ENCODE data around the gene ALG9. TPM values are rescaled to one million over a fixed set of nuclear protein-coding genes. Genes with fewer than 3 reads are reported as not detected.
"Not testable (repeated sequence)": the region's sequence is repeated elsewhere in the genome, so short reads cannot be mapped to it uniquely, and the experiment has no call there.

The ALG9 gene
- total and polyA plus RNA-seq, 2 of the 4 experiments (the other 2 are of a cell fraction), result 20.7 to 35.7 TPM

DNA sequence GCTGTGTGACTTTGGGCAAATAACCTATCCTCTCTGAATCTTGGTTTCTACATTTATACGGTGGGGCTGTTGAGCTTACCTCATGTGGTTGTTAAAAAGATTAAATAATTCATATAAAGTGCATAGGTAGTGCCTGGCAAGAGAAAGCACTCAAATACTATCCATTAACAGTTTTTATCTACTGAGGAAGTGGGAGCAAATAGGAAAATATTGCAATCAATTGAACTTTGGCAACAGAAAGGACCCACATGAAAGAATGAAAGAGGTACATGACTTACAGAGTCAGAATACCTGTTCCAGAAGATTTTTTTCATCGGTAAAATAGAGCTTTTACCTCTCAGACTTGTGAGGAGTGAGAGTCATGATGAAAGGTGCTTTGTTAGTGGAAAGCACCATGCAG is 98.8 kb downstream of the ALG9 start:
- WGBS, 2 experiments (ENCODE audit: extremely low coverage in 2 of 2, insufficient read length in 1 of 2), result 100% methylated on average over 1 of the region's 2 CpGs; no CpG with 5 or more reads in 1 of the 2 experiments
- H2AK5ac ChIP-seq (ENCODE audit: low read depth, low read length), result no peak overlapping the region
- in situ Hi-C loops (cut with MboI; ENCODE audit: low sequenced_read_pairs) (loop anchor here (10.0 kb wide), 2 partner anchors 318 to 488 kb away; no protein-coding TSS in a partner anchor), intact Hi-C loops (cut with micrococcal nuclease) (no loop called here), dilution Hi-C loops (cut with HindIII; ENCODE audit: low sequenced_read_pairs, unreplicated experiment) (no loop called here)
- H3K23ac ChIP-seq (ENCODE audit: low read depth, low read length), result no peak overlapping the region
- no peak overlapping the region for H3K56ac ChIP-seq (ENCODE audit: extremely low read depth, insufficient read depth, low read length)
- no peak overlapping the region for H3K18ac ChIP-seq (ENCODE audit: low read depth, low read length)
- POLR2A ChIA-PET (ENCODE audit: unreplicated experiment), result interaction anchor here (0.6 kb wide), 1 partner anchor 34 kb away, joined by 8 read pairs; no protein-coding TSS in a partner anchor
- H2AFZ ChIP-seq (replicated peaks; ENCODE audit: low read length, poor library complexity), result no peak overlapping the region
- CTCF ChIA-PET, result interaction anchor here (0.7 kb wide), 1 partner anchor 181 kb away, joined by 3 read pairs; no protein-coding TSS in a partner anchor
- no peak overlapping the region for H3K27ac ChIP-seq (ENCODE audit: insufficient read depth, low read length)
- H2AK9ac ChIP-seq (replicated peaks; ENCODE audit: low read depth, low read length, poor library complexity), result no peak overlapping the region
- no peak overlapping the region for H3K4me2 ChIP-seq (ENCODE audit: low read depth, low read length)
- no peaks in the 10 kb centered on the region for H4K20me1 ChIP-seq (ENCODE audit: insufficient read depth, low read length)
- no peak overlapping the region for H3K9ac ChIP-seq (ENCODE audit: low read depth, low read length)
- H3K9me3 ChIP-seq (ENCODE audit: control insufficient read depth, insufficient read depth, low read length), result no peaks in the 10 kb centered on the region
- no peak for ATAC-seq (ENCODE audit: low read depth)
- no peak overlapping the region for H2BK5ac ChIP-seq (ENCODE audit: low read depth, low read length, poor library complexity, severe bottlenecking)
- no peak overlapping the region for H3K4me3 ChIP-seq (ENCODE audit: insufficient read depth, low read depth, low read length)
- no peak overlapping the region for H4K5ac ChIP-seq (ENCODE audit: low read depth, low read length)
- H4K8ac ChIP-seq (ENCODE audit: low read depth in 2 of 2, low read length in 2 of 2), result no peak overlapping the region
- H3K9me1 ChIP-seq (ENCODE audit: insufficient read depth, low read length), result peaks cover 3% of the 10 kb centered on the region; the same call in 1 of the 2 replicates
- no peak overlapping the region for H2BK15ac ChIP-seq (ENCODE audit: low read depth, low read length)
- TF ChIP-seq CHD1 (IDR thresholded peaks at IDR 0.05; ENCODE audit: low read depth, low read length), result no peak
- TF ChIP-seq USF2 (IDR thresholded peaks at IDR 0.05; ENCODE audit: low read depth, low read length), result no peak
- H3K27me3 ChIP-seq (ENCODE audit: control insufficient read depth, insufficient read depth, low read length), result no peaks in the 10 kb centered on the region
- no peaks in the 10 kb centered on the region for H3K79me1 ChIP-seq (ENCODE audit: low read depth in 1 of 2, low read length in 2 of 2)
- no peaks in the 10 kb centered on the region for H3K36me3 ChIP-seq (ENCODE audit: control insufficient read depth, insufficient read depth, low read length)
- H3K4ac ChIP-seq (ENCODE audit: low read depth, low read length), result no peak overlapping the region
- no TSS peak for BruUV-seq (replicated peaks)
- H3K14ac ChIP-seq (replicated peaks; ENCODE audit: low read depth, low read length), result no peak overlapping the region
- peaks cover 4% of the 10 kb centered on the region for H3K4me1 ChIP-seq (ENCODE audit: control insufficient read depth, insufficient read depth, low read length)
- DNase-seq, result no peak
- H2BK120ac ChIP-seq (ENCODE audit: low read depth, low read length), result no peak overlapping the region
- no peak overlapping the region for H4K91ac ChIP-seq (ENCODE audit: insufficient read depth, low read depth, low read length)
- H2BK20ac ChIP-seq (ENCODE audit: low read depth, low read length), result no peak overlapping the region

DNA sequence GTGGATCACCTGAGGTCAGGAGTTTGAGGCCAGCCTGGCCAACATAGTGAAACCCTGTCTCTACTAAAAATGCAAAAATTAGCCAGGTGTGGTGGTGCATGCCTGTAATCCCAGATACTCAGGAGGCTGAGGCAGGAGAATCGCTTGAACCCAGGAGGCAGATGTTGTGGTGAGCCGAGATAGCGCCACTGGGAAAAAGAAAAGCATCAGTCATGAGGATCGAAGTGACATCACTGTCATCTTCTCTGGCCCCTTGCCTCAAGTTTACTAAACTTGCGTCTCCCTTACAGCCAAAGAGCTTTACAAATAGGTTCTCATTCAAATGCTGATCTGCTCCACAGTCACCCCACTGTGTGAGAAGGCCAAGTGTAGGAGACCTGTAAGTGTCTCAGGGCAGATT is 100.2 kb downstream of the ALG9 start:
- dilution Hi-C loops (cut with HindIII; ENCODE audit: low sequenced_read_pairs, unreplicated experiment); H4K8ac ChIP-seq (ENCODE audit: low read depth in 2 of 2, low read length in 2 of 2); H4K20me1 ChIP-seq (ENCODE audit: insufficient read depth, low read length); H3K4me2 ChIP-seq (ENCODE audit: low read depth, low read length); H3K56ac ChIP-seq (ENCODE audit: extremely low read depth, insufficient read depth, low read length); H3K14ac ChIP-seq (replicated peaks; ENCODE audit: low read depth, low read length); H3K79me1 ChIP-seq (ENCODE audit: low read depth in 1 of 2, low read length in 2 of 2); H3K9ac ChIP-seq (ENCODE audit: low read depth, low read length); H2AK5ac ChIP-seq (ENCODE audit: low read depth, low read length); H2AFZ ChIP-seq (replicated peaks; ENCODE audit: low read length, poor library complexity); POLR2A ChIA-PET (ENCODE audit: unreplicated experiment); H2AK9ac ChIP-seq (replicated peaks; ENCODE audit: low read depth, low read length, poor library complexity); H4K5ac ChIP-seq (ENCODE audit: low read depth, low read length); H3K4me1 ChIP-seq (ENCODE audit: control insufficient read depth, insufficient read depth, low read length); BruUV-seq (replicated peaks); ATAC-seq (ENCODE audit: low read depth); H3K36me3 ChIP-seq (ENCODE audit: control insufficient read depth, insufficient read depth, low read length); H4K91ac ChIP-seq (ENCODE audit: insufficient read depth, low read depth, low read length); H3K4ac ChIP-seq (ENCODE audit: low read depth, low read length); H2BK5ac ChIP-seq (ENCODE audit: low read depth, low read length, poor library complexity, severe bottlenecking); H2BK120ac ChIP-seq (ENCODE audit: low read depth, low read length); H3K4me3 ChIP-seq (ENCODE audit: insufficient read depth, low read depth, low read length); H3K27ac ChIP-seq (ENCODE audit: insufficient read depth, low read length); H2BK15ac ChIP-seq (ENCODE audit: low read depth, low read length); H3K18ac ChIP-seq (ENCODE audit: low read depth, low read length); H3K27me3 ChIP-seq (ENCODE audit: control insufficient read depth, insufficient read depth, low read length); H3K9me3 ChIP-seq (ENCODE audit: control insufficient read depth, insufficient read depth, low read length); H3K23ac ChIP-seq (ENCODE audit: low read depth, low read length); intact Hi-C loops (cut with micrococcal nuclease); H2BK20ac ChIP-seq (ENCODE audit: low read depth, low read length); DNase-seq; H3K9me1 ChIP-seq (ENCODE audit: insufficient read depth, low read length): not testable (repeated sequence)
- in situ Hi-C loops (cut with MboI; ENCODE audit: low sequenced_read_pairs), result loop anchor here (10.0 kb wide), 2 partner anchors 316 to 486 kb away; no protein-coding TSS in a partner anchor
- WGBS, 2 experiments (ENCODE audit: extremely low coverage in 2 of 2, insufficient read length in 1 of 2), result 67% methylated on average over 1 of the region's 5 CpGs; no CpG with 5 or more reads in 1 of the 2 experiments
- CTCF ChIA-PET, result interaction anchor here (0.6 kb wide), 2 partner anchors 30 to 32 kb away, joined by 3 to 4 read pairs; no protein-coding TSS in a partner anchor
